ENCODE data around the gene MMP24OS.
"Not testable (repeated sequence)": the region's sequence is repeated elsewhere in the genome, so short reads cannot be mapped to it uniquely, and the experiment has no call there.

MMP24OS gene

GRCh38 chr20:35262731-35263531 is 15.0 kb downstream of the MMP24OS start:
- H3K27me3 Mint-ChIP-seq; H3K4me3 Mint-ChIP-seq; H3K36me3 Mint-ChIP-seq; H3K4me1 Mint-ChIP-seq (ENCODE audit: low read depth); H3K27ac Mint-ChIP-seq; H3K9me3 Mint-ChIP-seq (ENCODE audit: low read depth): not testable (repeated sequence)

GRCh38 chr20:35262321-35262720 is 15.6 kb downstream of the MMP24OS start:
- not testable (repeated sequence) for H3K4me1 Mint-ChIP-seq (ENCODE audit: low read depth); H3K27ac Mint-ChIP-seq; H3K27me3 Mint-ChIP-seq; H3K36me3 Mint-ChIP-seq; H3K9me3 Mint-ChIP-seq (ENCODE audit: low read depth); H3K4me3 Mint-ChIP-seq

GRCh38 chr20:35260426-35260825 is 17.5 kb downstream of the MMP24OS start:
- Mint-ChIP-seq H3K9me3 (ENCODE audit: low read depth) (no peaks in the 10 kb centered on the region), H3K27me3 (no peaks in the 10 kb centered on the region), H3K36me3 (peaks cover 4% of the 10 kb centered on the region), H3K4me1 (ENCODE audit: low read depth) (no peaks in the 10 kb centered on the region), H3K4me3 (no peak overlapping the region), H3K27ac (no peak overlapping the region)

GRCh38 chr20:35257175-35257909 is 20.6 kb downstream of the MMP24OS start:
- Mint-ChIP-seq H3K36me3 (peaks cover 6% of the 10 kb centered on the region), H3K27me3 (no peaks in the 10 kb centered on the region), H3K4me1 (ENCODE audit: low read depth) (peaks cover 6% of the 10 kb centered on the region), H3K9me3 (ENCODE audit: low read depth) (no peaks in the 10 kb centered on the region), H3K4me3 (no peak overlapping the region), H3K27ac (no peak overlapping the region)

GRCh38 chr20:35254448-35254999 is 23.4 kb downstream of the MMP24OS start:
- no peak overlapping the region for H3K27ac Mint-ChIP-seq
- H3K36me3 Mint-ChIP-seq: peaks cover 6% of the 10 kb centered on the region
- no peaks in the 10 kb centered on the region for H3K9me3 Mint-ChIP-seq (ENCODE audit: low read depth)
- H3K4me3 Mint-ChIP-seq: no peak overlapping the region
- peaks cover 23% of the 10 kb centered on the region for H3K4me1 Mint-ChIP-seq (ENCODE audit: low read depth)
- H3K27me3 Mint-ChIP-seq: no peaks in the 10 kb centered on the region

GRCh38 chr20:35253010-35253409 is 24.9 kb downstream of the MMP24OS start:
- Mint-ChIP-seq H3K4me3 (no peak overlapping the region), H3K36me3 (peaks cover 2% of the 10 kb centered on the region), H3K4me1 (ENCODE audit: low read depth) (peaks cover 23% of the 10 kb centered on the region), H3K27ac (no peak overlapping the region), H3K27me3 (no peaks in the 10 kb centered on the region), H3K9me3 (ENCODE audit: low read depth) (no peaks in the 10 kb centered on the region)

- peaks cover 23% of the 10 kb centered on the region for H3K4me1 Mint-ChIP-seq (ENCODE audit: low read depth)
- not testable (repeated sequence) for H3K36me3 Mint-ChIP-seq; H3K4me3 Mint-ChIP-seq; H3K27me3 Mint-ChIP-seq; H3K9me3 Mint-ChIP-seq (ENCODE audit: low read depth)
- H3K27ac Mint-ChIP-seq: peak overlapping the region; percentile 77
These were observed 25.3 kb downstream of the MMP24OS start for GRCh38 chr20:35252598-35252997.

GRCh38 chr20:35252037-35252461 is 25.9 kb downstream of the MMP24OS start:
- H3K4me3 Mint-ChIP-seq: peak overlapping the region; percentile 2
- no peaks in the 10 kb centered on the region for H3K9me3 Mint-ChIP-seq (ENCODE audit: low read depth)
- H3K27me3 Mint-ChIP-seq: no peaks in the 10 kb centered on the region
- H3K27ac Mint-ChIP-seq: peak overlapping the region; percentile 77
- peaks cover 7% of the 10 kb centered on the region for H3K36me3 Mint-ChIP-seq
- peaks cover 23% of the 10 kb centered on the region for H3K4me1 Mint-ChIP-seq (ENCODE audit: low read depth)

- H3K27me3 Mint-ChIP-seq: no peaks in the 10 kb centered on the region
- no peaks in the 10 kb centered on the region for H3K9me3 Mint-ChIP-seq (ENCODE audit: low read depth)
- H3K27ac Mint-ChIP-seq: peak overlapping the region; percentile 77
- peaks cover 7% of the 10 kb centered on the region for H3K36me3 Mint-ChIP-seq
- peaks cover 23% of the 10 kb centered on the region for H3K4me1 Mint-ChIP-seq (ENCODE audit: low read depth)
- H3K4me3 Mint-ChIP-seq: no peak overlapping the region
These were observed 26.3 kb downstream of the MMP24OS start for GRCh38 chr20:35251613-35251940.

- Mint-ChIP-seq H3K9me3 (ENCODE audit: low read depth) (no peaks in the 10 kb centered on the region), H3K4me3 (no peak overlapping the region), H3K36me3 (peaks cover 5% of the 10 kb centered on the region), H3K4me1 (ENCODE audit: low read depth) (peaks cover 23% of the 10 kb centered on the region), H3K27me3 (no peaks in the 10 kb centered on the region), H3K27ac (no peak overlapping the region)
These were observed 29.1 kb downstream of the MMP24OS start for GRCh38 chr20:35248641-35249475.

GRCh38 chr20:35246723-35247122 is 31.2 kb downstream of the MMP24OS start:
- peaks cover 12% of the 10 kb centered on the region for H3K4me1 Mint-ChIP-seq (ENCODE audit: low read depth)
- no peaks in the 10 kb centered on the region for H3K9me3 Mint-ChIP-seq (ENCODE audit: low read depth)
- peaks cover 5% of the 10 kb centered on the region for H3K36me3 Mint-ChIP-seq
- H3K27ac Mint-ChIP-seq: no peak overlapping the region
- no peaks in the 10 kb centered on the region for H3K27me3 Mint-ChIP-seq
- H3K4me3 Mint-ChIP-seq: no peak overlapping the region

- Mint-ChIP-seq H3K36me3 (peaks cover 11% of the 10 kb centered on the region), H3K27ac (no peak overlapping the region), H3K9me3 (ENCODE audit: low read depth) (no peaks in the 10 kb centered on the region), H3K27me3 (peaks cover 3% of the 10 kb centered on the region), H3K4me3 (no peak overlapping the region), H3K4me1 (ENCODE audit: low read depth) (no peaks in the 10 kb centered on the region)
These were observed 33.9 kb downstream of the MMP24OS start for GRCh38 chr20:35243986-35244385.

GRCh38 chr20:35243317-35243716 is 34.6 kb downstream of the MMP24OS start:
- Mint-ChIP-seq H3K9me3 (ENCODE audit: low read depth) (no peaks in the 10 kb centered on the region), H3K36me3 (peaks cover 14% of the 10 kb centered on the region), H3K4me3 (no peak overlapping the region), H3K27ac (no peak overlapping the region), H3K4me1 (ENCODE audit: low read depth) (no peaks in the 10 kb centered on the region), H3K27me3 (peaks cover 3% of the 10 kb centered on the region)

GRCh38 chr20:35240811-35241293 is 37.1 kb downstream of the MMP24OS start:
- H3K27me3 Mint-ChIP-seq: peaks cover 3% of the 10 kb centered on the region
- no peak overlapping the region for H3K27ac Mint-ChIP-seq
- H3K36me3 Mint-ChIP-seq: peaks cover 25% of the 10 kb centered on the region
- H3K9me3 Mint-ChIP-seq (ENCODE audit: low read depth): no peaks in the 10 kb centered on the region
- no peak overlapping the region for H3K4me3 Mint-ChIP-seq
- H3K4me1 Mint-ChIP-seq (ENCODE audit: low read depth): no peaks in the 10 kb centered on the region
